OCI-LY3 (cell line): ENCODE measurements around the gene NES.
A peak's percentile ranks its signal among the peaks of the same experiment; 100 is the strongest.

Experiments
- H2AFZ ChIP-seq: fragments of 200-600, 300-600 bp; shearing (Covaris generic); 2 replicates; pipeline ENCODE4 v1.6.0; 2014; ENCODE audit warnings: antibody characterized with exemption, low read depth, low read length
- H3K27ac ChIP-seq: fragments of 200-600, 300-600 bp; sonication (generic); 2 replicates; pipeline ENCODE4 v1.5.1; 2014; ENCODE audit warnings: mild to moderate bottlenecking, low read length, moderate library complexity, mixed read lengths
- H3K27me3 ChIP-seq: fragments of 200-600, 300-600 bp; sonication (generic); 2 replicates; pipeline ENCODE4 v1.6.1; 2014; ENCODE audit warnings: low read depth, low read length, mixed read lengths
- H3K36me3 ChIP-seq: fragments of 200-600, 300-600 bp; sonication (generic); replicated peaks from 2 replicates; pipeline ENCODE3; 2014; ENCODE audit warnings: low read depth, low read length, mixed read lengths
- H3K4me1 ChIP-seq: fragments of 300-600, 200-600 bp; sonication (generic); 2 replicates; pipeline ENCODE4 v1.6.1; 2014; ENCODE audit warnings: low read length, mixed read lengths
- H3K4me2 ChIP-seq: fragments of 200-600, 300-600 bp; sonication (generic); 2 replicates; pipeline ENCODE4 v1.6.1; 2014; ENCODE audit warnings: low read length, mixed read lengths
- H3K4me3 ChIP-seq: fragments of 300-600, 200-600 bp; sonication (generic); 2 replicates; pipeline ENCODE4 v1.5.1; 2014; ENCODE audit warnings: antibody characterized with exemption, mild to moderate bottlenecking, low read length, moderate library complexity
- H3K79me2 ChIP-seq: fragments of 300-600, 200-600 bp; shearing (Covaris generic); 2 replicates; pipeline ENCODE4 v1.6.1; 2014; ENCODE audit warnings: mild to moderate bottlenecking, low read length, mixed read lengths
- H3K9ac ChIP-seq: fragments of 300-600, 200-600 bp; shearing (Covaris generic); 2 replicates; pipeline ENCODE4 v1.6.0; 2014; ENCODE audit warnings: mild to moderate bottlenecking, low read length, moderate library complexity
- H3K9me3 ChIP-seq: fragments of 200-600, 300-600 bp; shearing (Covaris generic); 2 replicates; pipeline ENCODE4 v1.6.1; 2014; ENCODE audit warnings: low read length, mixed read lengths; ENCODE audit not compliant: insufficient read depth
- H4K20me1 ChIP-seq: fragments of 200-600, 300-600 bp; sonication (generic); 2 replicates; pipeline ENCODE4 v1.6.1; 2016; ENCODE audit warnings: low read length, mixed read lengths; ENCODE audit not compliant: insufficient read depth
- EZH2phosphoT487 ChIP-seq: fragments of 200-600 bp; shearing (Covaris generic); IDR thresholded peaks from 2 replicates; pipeline ENCODE4 v1.6.1; 2018; ENCODE audit warnings: antibody characterized with exemption, mixed run types, low read depth
- TF ChIP-seq, protein P1 (sequence below): fragments of 200-600, 300-600 bp; sonication (generic); IDR thresholded peaks from 2 replicates; pipeline ENCODE4 v1.5.1; 2014; ENCODE audit warnings: antibody characterized with exemption, low read length, low read depth

NES gene

DNA sequence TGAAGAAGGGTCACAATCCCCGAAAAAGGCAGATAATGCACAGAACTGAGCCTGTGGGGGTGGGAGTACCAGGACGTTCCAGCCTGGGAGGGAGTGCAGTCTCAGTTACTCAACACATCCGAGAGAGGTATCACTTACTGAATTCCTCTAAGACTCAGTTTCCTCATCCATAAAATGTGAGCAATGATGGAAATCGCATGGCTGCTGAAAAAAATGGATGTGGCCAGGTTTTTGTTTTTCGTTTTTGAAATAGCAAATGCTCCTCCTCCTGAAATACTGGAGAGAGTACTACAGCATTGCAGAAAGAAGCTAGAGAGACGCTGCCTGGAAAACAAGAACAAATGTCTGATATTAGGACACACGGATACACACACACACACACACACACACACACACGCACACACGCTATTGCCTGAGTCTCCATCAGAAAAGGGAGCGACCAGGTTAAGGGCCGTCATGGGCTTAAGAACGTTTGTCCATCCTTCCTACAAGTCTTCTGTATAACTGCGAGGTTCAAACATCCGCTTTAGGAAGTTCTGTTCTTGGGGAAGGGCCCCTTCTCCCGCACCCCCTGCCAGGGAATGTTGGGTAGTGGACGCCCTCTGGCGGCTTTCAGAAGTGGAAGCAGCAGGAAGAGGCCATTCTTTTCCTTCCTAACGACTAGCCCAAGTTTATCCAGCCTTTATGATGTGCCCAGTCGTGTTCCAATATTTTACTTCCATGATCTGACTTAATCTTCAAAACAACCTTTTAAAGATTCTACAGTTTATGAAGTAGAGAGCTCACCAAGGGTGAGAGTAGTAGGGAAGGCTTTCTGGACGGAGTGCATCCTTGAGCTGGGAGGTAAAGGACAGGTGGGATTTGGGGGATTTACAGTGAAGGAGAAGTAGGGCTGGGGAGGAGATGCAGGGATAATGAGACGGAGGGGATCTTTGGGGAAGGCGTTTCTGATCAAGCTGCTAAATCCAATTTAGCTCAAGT, 699 bp upstream of the NES start:
- Histone ChIP-seq H2AFZ (no peak overlapping the region), H4K20me1 (no peaks in the 10 kb centered on the region), H3K4me3 (no peak overlapping the region), H3K36me3 (no peaks in the 10 kb centered on the region), H3K79me2 (no peaks in the 10 kb centered on the region), H3K27me3 (peaks cover 71% of the 10 kb centered on the region), H3K9me3 (no peaks in the 10 kb centered on the region), H3K9ac (no peak overlapping the region), H3K4me2 (no peak overlapping the region), H3K4me1 (peaks cover 3% of the 10 kb centered on the region; the same call in 1 of the 2 replicates), H3K27ac (no peak overlapping the region)
- TF ChIP-seq, protein P1, sequence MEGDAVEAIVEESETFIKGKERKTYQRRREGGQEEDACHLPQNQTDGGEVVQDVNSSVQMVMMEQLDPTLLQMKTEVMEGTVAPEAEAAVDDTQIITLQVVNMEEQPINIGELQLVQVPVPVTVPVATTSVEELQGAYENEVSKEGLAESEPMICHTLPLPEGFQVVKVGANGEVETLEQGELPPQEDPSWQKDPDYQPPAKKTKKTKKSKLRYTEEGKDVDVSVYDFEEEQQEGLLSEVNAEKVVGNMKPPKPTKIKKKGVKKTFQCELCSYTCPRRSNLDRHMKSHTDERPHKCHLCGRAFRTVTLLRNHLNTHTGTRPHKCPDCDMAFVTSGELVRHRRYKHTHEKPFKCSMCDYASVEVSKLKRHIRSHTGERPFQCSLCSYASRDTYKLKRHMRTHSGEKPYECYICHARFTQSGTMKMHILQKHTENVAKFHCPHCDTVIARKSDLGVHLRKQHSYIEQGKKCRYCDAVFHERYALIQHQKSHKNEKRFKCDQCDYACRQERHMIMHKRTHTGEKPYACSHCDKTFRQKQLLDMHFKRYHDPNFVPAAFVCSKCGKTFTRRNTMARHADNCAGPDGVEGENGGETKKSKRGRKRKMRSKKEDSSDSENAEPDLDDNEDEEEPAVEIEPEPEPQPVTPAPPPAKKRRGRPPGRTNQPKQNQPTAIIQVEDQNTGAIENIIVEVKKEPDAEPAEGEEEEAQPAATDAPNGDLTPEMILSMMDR = peak; percentile 91
- TF ChIP-seq EZH2phosphoT487 = no peak

DNA sequence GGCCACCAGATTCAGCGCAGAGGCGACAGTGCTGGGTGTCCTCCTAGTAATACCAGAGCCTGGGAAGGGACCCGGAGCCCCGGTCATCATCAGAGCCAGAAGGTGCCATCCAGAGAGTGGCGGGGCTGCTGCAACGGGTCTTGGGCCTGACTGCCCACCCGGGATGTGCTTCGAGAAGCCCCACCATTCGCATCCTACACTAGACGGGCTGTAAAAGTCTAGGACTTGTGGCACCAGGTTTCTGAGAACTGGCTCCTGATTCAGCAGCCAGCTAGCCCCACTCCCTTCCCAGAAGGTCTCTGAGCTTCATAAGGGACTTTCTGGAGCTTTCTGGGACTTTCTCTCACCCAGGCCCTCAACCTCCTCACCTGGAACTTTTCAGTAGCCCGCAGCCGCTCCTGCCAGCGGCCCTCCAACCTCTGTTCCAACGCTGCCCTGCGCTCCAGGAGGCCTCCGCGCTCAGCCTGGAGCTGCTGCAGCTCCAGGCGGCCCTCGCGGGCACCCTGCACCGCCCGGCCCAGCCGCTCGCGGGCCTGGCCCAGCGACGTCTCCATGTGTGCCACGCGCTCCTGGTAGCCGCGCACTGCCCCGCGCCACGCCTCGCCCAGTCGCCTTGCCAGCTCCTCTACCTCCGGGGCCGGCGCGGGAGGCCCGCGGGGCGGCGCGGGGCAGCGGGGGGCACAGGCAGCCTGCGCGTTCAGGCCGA, 940 bp downstream of the NES start:
- Histone ChIP-seq H3K27me3 (peaks cover 75% of the 10 kb centered on the region), H3K4me1 (no peaks in the 10 kb centered on the region), H3K4me3 (no peak overlapping the region), H4K20me1 (no peaks in the 10 kb centered on the region), H3K9me3 (no peaks in the 10 kb centered on the region), H2AFZ (no peak overlapping the region), H3K9ac (no peak overlapping the region), H3K4me2 (no peak overlapping the region), H3K27ac (no peak overlapping the region), H3K36me3 (no peaks in the 10 kb centered on the region), H3K79me2 (no peaks in the 10 kb centered on the region)
- TF ChIP-seq, protein P1 = no peak
- TF ChIP-seq EZH2phosphoT487 = no peak

DNA sequence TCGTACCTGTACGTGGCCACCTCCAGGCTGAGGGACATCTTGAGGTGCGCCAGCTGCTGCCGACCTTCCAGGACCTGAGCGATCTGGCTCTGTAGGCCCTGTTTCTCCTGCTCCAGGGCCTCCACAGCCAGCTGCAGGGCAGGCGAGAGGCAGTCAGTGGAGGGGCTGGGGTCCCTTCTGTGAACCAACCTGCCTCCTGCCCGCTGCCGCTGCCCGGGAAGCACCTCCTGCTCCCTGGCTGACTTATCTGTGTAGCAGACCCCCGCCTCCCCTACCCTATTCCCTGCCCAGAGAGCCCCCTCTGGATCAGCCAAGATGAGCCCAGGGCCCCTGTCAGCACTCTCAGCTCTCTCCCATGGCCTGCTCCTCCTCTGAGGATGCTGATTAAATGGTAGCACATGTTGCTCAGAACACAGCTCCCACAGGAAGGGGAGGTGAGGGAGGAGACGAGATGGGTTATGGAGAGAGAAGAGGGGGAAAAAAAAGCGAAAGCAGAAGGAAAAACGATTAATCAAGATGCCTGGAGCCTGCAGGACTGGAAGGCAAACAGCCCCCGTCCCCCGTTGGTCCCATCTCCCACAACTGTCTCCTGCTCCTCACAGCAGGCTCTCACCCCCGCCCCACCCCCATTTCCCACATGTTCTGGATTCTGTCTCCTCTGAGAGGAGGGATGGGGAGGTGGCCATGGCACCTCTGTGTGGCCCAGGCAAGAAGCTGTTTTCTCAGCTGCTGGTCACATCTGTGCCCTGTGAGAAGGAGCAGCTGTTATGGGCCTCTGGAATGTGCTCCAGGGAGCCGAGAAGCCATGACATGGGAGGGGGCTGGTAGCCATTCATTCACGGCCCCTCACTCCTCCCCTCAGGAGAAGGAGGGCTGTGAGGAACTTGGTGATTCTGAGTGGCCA, 1.7 kb downstream of the NES start:
- H3K27me3 ChIP-seq = peaks cover 76% of the 10 kb centered on the region
- no peak overlapping the region for H3K9ac ChIP-seq
- no peaks in the 10 kb centered on the region for H3K9me3 ChIP-seq
- H3K4me2 ChIP-seq = no peak overlapping the region
- no peaks in the 10 kb centered on the region for H3K4me1 ChIP-seq
- H2AFZ ChIP-seq = no peak overlapping the region
- H3K36me3 ChIP-seq = no peaks in the 10 kb centered on the region
- no peak overlapping the region for H3K4me3 ChIP-seq
- no peaks in the 10 kb centered on the region for H3K79me2 ChIP-seq
- H3K27ac ChIP-seq = no peak overlapping the region
- TF ChIP-seq, protein P1 = no peak
- TF ChIP-seq EZH2phosphoT487 = no peak
- H4K20me1 ChIP-seq = no peaks in the 10 kb centered on the region
